Left forelimb (tissue), 1 donor: ENCODE results near the gene FAM162A.
"Not testable (repeated sequence)": the region's sequence is repeated elsewhere in the genome, so short reads cannot be mapped to it uniquely, and the experiment has no call there.

Experiments used
- DNase-seq: peaks from one replicate; pipeline ENCODE4 v3.0.0-alpha.2; 2018; ENCODE audit warnings: low spot score

The FAM162A gene

GRCh38 chr3:122416966-122417365, 33.0 kb downstream of the FAM162A start:
- DNase-seq, result no peak

GRCh38 chr3:122421101-122421500, 37.1 kb downstream of the FAM162A start:
- no peak for DNase-seq

GRCh38 chr3:122421836-122422235, 37.9 kb downstream of the FAM162A start:
- no peak for DNase-seq

GRCh38 chr3:122427857-122428471, 44.0 kb downstream of the FAM162A start:
- DNase-seq, result no peak

- DNase-seq, result no peak
Measured at GRCh38 chr3:122430371-122430770, 46.4 kb downstream of the FAM162A start.

GRCh38 chr3:122435950-122436349, 52.0 kb downstream of the FAM162A start:
- DNase-seq, result no peak

GRCh38 chr3:122443090-122443489, 59.1 kb downstream of the FAM162A start:
- DNase-seq, result no peak

GRCh38 chr3:122443762-122444490, 59.9 kb downstream of the FAM162A start:
- not testable (repeated sequence) for DNase-seq

GRCh38 chr3:122444491-122444887, 60.5 kb downstream of the FAM162A start:
- DNase-seq, result not testable (repeated sequence)

GRCh38 chr3:122448218-122448617, 64.2 kb downstream of the FAM162A start:
- not testable (repeated sequence) for DNase-seq

GRCh38 chr3:122451371-122451770, 67.4 kb downstream of the FAM162A start:
- DNase-seq, result no peak

GRCh38 chr3:122456074-122456473, 72.1 kb downstream of the FAM162A start:
- DNase-seq, result no peak

- DNase-seq, result no peak
Measured at GRCh38 chr3:122457706-122458105, 73.7 kb downstream of the FAM162A start.

- DNase-seq, result no peak
Measured at GRCh38 chr3:122458992-122459391, 75.0 kb downstream of the FAM162A start.

GRCh38 chr3:122461806-122462205, 77.8 kb downstream of the FAM162A start:
- DNase-seq, result no peak
